Measurements from ENCODE around the gene SDK2.
"Not testable (repeated sequence)": the region's sequence is repeated elsewhere in the genome, so short reads cannot be mapped to it uniquely, and the experiment has no call there.

Gene SDK2

DNA sequence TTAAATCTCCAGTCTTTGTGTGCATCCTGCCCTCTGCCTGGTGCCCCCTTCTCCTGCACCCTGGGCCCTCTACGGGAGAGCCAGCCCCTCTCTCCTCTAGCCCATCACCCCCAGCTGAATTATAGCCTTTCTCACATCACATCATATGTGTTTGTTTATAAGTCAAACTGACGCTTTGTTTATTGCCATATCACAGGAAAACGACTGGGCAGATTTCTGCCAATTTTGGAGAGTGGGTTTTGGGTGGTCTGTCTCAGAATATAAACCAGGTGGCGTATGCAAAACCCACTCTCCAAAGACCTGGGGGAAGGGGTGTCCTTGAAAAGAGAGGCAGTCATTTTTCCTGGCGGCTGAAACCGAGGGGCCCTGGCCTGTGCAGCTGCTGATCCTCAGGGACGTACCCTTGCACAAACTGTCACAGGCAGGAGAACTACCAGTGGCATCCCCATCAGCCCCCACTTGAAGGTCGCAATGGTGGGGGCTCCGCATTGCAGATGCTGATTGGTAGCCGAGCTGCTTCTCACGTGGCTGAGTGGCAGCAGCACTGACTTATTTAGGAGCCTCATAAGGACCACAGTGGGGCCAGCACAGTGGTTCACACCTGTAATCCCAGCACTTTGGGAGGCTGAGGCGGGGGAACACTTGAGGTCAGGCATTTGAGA lies 297.6 kb downstream of the SDK2 start:
- no peak for DNase-seq (ENCODE audit: low read depth in 2 of 2)

DNA sequence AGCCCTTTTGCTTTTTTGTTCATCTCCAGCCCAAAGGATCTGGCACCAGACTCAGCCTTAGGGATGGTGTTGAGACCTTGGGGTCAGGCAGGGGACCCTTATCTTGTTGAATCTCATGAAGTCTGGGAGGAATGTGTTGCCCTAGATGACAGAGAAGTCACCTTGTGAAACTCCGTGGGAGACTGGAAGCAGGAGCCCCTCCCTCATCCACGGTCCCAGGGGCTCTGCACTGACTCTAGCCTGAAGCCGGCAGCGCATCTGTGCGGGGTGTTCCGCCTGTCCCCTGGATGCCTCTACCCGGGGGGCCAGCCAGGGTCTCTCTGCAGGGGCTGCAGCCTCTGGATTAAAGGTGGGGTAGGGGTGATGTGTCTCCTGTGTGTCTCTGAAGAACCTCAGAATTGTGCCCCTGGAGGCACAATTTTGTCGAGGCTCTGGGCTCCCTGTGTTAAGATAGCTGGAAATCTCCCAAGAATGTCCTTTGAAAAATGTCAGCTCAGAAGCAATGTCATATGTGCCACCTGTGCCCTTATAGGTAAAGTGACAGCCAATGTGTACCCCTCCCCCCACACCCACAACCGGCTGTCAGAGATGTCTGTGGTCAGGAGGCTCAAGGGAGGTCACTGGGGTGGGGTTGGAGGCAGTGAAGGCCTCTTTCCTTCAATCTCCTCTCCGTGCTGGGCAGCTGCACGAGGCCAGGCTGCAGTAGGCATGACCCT lies 300.3 kb downstream of the SDK2 start:
- no peak for DNase-seq (ENCODE audit: low read depth in 2 of 2)

DNA sequence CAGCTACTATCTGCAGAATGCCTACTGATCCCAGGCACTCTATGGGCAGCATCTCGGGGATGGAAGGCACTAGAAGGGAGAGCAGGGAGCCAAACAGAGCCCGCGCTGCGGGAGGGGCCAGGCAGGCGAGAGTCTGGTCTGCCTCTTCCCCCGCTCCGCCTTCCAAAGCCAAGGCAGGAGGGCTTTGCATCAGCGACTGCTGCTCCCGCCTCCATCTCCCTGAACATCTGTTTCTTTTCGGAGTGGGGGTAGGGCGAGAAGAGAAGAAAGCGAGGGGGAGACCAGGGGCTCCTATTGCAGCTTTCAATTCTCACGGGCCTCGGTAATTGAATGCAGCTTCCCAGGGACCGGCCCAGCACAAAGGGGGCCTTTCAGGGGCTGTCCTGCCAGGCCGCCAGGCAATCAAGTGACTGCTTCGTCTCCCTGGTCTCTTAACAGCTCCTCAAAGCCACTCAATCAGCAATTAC lies 301.0 kb downstream of the SDK2 start:
- DNase-seq (ENCODE audit: low read depth in 2 of 2), result no peak

GRCh38 chr17:73342541-73343167 lies 301.6 kb downstream of the SDK2 start:
- DNase-seq (ENCODE audit: low read depth in 2 of 2), result no peak

DNA sequence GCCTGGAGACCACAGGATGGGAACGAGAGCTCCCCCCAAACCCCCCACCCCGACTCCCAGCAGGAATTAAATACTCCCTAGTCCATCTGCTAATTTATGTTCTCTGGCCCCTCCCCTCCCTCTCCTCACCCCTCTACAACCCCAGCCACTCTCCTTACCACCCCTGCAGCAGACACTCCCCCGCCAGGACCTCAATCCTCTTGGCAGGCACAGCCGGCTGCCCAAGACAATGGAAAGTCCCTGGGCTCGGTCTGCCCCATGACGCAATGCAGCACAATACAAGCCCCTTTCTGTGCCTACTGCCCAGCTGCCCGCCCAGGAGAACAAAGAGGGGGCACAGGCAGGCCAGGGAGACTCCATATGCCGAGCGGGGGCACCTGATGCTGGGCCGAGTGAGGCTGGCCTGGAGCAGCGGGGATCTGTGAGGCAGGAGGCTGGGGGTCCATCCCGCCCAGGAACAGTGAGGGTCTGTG lies 302.2 kb downstream of the SDK2 start:
- DNase-seq (ENCODE audit: low read depth in 2 of 2), result no peak

- DNase-seq (ENCODE audit: low read depth in 2 of 2), result no peak
Observed at GRCh38 chr17:73341350-73342049, 302.7 kb downstream of the SDK2 start.

DNA sequence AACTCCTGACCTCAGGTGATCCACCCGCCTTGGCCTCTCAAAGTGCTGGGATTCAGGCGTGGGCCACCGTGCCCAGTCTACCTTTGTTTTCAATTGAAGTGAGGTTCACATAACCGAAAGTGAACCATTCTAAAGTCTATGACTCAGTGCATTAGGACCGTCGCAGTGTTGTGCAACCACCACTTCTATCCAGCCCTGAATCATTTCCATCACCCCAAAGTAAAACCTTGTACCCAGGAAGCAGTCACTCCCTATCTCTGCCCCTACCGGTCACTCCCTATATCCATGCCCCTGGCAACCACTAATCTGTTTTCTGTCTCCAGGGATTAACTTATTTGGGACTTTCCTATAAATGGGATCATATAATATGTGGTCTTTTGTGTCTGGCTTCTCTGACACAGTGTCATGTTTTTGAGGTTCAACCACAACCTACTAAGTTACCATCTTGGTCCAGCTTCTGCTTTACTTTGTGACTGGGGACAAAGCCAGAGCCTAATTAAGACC lies 304.1 kb downstream of the SDK2 start:
- DNase-seq (ENCODE audit: low read depth in 2 of 2), result no peak

GRCh38 chr17:73338566-73339197 lies 305.6 kb downstream of the SDK2 start:
- DNase-seq (ENCODE audit: low read depth in 2 of 2), result no peak

- no peak for DNase-seq (ENCODE audit: low read depth in 2 of 2)
Observed at GRCh38 chr17:73338050-73338521, 306.2 kb downstream of the SDK2 start.

- no peak for DNase-seq (ENCODE audit: low read depth in 2 of 2)
Observed at GRCh38 chr17:73337330-73337710, 306.9 kb downstream of the SDK2 start.

GRCh38 chr17:73336408-73337329 lies 307.6 kb downstream of the SDK2 start:
- no peak for DNase-seq (ENCODE audit: low read depth in 2 of 2)

DNA sequence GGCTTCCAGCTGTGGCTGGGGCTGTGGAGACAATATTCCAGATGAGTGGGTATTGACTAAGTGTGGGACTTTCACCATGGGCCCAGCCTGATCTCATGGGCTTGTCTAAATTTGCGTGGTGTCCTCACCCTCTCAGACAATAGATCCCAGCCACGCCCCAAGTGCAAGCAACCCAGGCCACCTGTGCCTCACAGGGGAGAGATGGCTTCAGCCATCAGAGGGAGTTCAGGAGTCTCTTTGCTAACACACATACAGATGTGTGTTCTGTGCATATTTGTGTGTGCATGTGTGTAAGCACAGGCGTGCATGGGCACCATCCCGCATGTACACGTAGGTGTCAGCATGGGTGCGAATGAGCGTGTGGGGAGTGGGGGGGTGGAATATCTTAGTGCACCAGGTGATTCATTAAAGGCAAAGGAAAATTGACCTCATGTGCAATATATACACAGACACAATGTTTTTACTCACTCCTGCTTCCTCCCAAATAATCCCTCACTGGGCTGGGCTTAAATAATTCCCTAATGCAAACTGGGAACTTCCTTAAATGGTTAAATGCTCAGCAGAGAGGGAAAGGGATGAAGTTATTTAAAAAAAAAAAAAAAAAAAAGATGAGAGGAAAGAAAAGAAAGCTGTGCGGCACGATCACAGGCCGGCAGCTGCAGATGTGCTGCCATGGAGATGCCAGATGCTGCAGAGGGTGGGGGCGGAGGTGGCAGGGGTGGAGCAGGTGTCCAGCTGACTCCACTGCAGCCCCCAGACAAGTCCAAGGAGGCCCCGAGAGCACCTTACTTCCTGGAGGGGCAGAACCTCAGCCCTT lies 308.4 kb downstream of the SDK2 start:
- no peak for DNase-seq (ENCODE audit: low read depth in 2 of 2)

DNA sequence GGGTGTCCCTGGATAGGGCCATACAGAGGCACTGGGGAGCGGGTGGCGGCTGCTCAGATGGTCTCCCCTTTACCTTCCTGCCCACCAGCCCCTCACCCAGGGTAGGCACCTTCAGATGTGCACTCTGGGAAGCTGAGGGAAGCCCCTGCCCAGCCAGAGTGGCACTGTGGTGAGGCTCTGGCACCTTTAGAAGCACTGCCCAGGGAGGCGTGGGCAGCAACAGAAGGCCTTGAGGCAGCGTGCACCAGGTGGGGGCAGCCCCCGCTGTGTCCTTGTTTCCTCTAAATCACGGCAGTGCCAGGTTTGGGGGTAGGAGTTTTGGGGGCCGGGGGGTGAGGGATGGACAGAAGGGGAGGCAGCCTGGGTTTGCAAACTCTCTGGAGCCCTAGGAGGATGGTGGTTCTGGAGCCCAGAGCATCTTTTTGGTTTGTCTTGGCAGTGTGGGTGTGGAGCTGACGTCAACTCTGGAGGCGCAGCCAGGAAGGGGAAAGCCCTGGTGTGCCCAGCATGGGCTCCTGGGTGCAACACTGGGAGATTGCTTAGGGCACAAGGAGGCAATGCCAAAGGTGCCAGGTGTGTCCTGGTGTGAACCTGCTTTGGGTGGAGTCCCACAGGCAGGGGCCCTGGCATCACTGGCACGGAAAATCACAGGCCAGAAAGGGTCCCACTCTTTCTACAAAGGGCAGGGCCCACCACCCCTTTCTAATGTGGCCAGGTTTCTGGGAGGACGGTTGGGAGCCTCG lies 309.3 kb downstream of the SDK2 start:
- no peak for DNase-seq (ENCODE audit: low read depth in 2 of 2)

DNA sequence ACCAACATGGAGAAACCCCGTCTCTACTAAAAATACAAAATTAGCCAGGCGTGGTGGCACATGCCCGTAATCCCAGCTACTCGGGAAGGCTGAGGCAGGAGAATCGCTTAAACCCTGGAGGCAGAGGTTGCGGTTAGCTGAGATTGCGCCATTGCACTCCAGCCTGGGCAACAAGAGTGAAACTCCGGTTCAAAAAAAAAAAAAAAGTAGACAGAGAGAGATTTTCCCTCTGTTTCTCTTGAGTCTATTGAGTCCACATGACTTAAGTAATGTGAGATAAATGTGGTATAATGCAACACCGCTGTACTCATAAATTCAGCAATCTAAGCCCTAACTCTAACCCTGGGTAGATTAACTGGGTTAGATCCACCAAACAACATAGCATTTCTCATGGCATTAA lies 310.8 kb downstream of the SDK2 start:
- DNase-seq (ENCODE audit: low read depth in 2 of 2), result not testable (repeated sequence)

DNA sequence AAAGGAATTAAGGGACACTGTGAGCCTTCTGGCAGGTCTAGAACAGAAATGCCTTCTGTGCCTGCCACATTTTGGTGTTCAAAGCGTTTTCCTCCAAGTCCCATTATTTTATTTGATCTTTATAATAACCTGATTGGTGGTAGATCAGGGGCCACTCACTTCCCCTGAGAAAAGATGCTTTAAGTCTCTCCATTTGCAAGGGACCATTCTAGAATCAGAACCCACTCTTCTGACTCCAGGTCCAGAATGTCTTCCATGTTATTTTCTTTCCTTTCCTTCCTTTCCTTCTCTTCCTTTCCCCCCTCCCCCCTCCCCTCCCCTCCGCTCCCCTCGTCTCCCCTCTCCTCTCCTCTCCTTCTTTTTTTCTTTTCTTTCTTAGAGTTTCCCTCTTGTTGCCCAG lies 313.2 kb downstream of the SDK2 start:
- DNase-seq (ENCODE audit: low read depth in 2 of 2), result no peak

- no peak for DNase-seq (ENCODE audit: low read depth in 2 of 2)
Observed at GRCh38 chr17:73327676-73328075, 316.6 kb downstream of the SDK2 start.

DNA sequence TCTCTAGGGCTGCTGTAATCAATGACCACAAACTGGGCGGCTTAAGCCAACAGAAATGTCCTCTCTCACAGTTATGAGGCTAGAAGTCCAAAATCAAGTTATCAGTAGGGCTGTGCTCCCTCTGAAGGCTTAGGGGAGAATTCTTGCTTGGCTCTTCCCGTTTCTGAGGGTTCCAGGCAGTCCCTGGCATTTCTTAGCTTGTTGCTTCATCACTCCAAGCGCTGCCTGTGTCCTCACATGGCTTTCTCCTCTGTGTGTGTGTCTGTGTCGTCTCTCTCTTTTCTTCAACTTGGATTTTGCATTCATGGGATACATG lies 318.8 kb downstream of the SDK2 start:
- no peak for DNase-seq (ENCODE audit: low read depth in 2 of 2)

DNA sequence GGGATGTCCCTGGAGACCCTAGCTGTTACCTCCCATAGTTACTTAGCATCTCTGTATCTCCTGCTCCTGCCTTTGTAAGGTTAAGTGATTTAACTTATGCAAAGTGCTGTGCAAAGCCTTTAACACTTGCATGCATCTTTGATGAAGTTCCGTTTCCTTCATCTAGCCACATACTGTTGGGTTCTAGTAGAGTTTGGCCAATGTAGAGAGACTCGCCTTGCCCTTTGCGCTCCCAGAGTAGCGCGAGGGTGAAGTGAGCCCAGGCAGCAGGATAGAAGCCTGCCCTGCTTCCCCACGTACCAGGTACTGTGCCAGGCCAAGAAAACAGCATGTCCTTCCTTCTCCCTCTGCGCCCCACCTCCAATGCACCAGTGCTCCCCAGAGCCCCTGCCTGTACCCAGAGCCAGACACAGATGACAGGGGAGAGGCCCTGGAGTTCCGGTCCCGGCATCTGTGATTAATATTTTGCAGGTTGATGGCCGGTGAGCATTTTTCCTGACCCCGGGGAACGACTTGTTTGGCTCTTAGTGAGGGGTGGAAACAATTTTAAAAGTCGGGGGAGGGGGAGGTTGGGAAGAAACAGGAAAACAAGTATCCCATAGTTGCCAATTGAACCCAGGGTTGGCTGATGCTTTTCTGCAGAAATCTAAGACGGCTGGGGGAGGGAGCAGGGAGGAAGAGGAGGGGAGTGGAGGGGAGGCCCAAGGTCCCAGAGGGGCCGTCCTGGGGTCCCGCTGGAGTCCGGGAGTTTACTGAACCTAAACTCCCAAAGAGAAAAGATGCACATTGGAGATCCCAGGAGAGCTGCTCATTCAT lies 319.3 kb downstream of the SDK2 start:
- no peak for DNase-seq (ENCODE audit: low read depth in 2 of 2)

Measured in stimulated activated CD4-positive, alpha-beta T cell treated with anti-CD3 and anti-CD28 coated beads, Interleukin-1b, Interleukin-23, amount 100 ng/mL, for 4 hours (primary cell).